H1 (cell line): Measurements from ENCODE around the gene LDLRAD4. TPM values are rescaled to one million over a fixed set of nuclear protein-coding genes. Genes with fewer than 3 reads are reported as not detected.
A peak's percentile ranks its signal among the peaks of the same experiment; 100 is the strongest.

Source experiments
- CTCF ChIA-PET: fragments of 300-600 bp; sonication (Branson Sonifier 250); formaldehyde crosslinking; loops from one replicate; lab custom pipeline; 2021; ENCODE audit not compliant: partially characterized antibody; lab: Charles Lee
- POLR2A ChIA-PET: fragments of 300-600 bp; sonication (Branson Sonifier 250); formaldehyde crosslinking; loops from one replicate; lab custom pipeline; 2021; ENCODE audit warnings: inconsistent platforms; ENCODE audit not compliant: partially characterized antibody; lab: Charles Lee
- DNase-seq, 2 experiments: peaks; one replicate each; pipeline versions ENCODE4 v3.0.0 to v3.0.0-alpha.2; 2010 to 2022; ENCODE audit warnings: low spot score in 2 of 2, low read depth in 1 of 2, mixed read lengths in 1 of 2
- FAIRE-seq: peaks from 2 replicates; lab custom pipeline; 2011; peaks lifted over from hg19 to GRCh38; lab: Jason Lieb, UNC
- H2AFZ ChIP-seq: 2 replicates; pipeline ENCODE4 v1.8.1; 2012; ENCODE audit warnings: low read length, inconsistent platforms
- H2AK5ac ChIP-seq: 2 replicates; pipeline ENCODE4 v1.6.1; 2013; ENCODE audit warnings: low read depth, low read length
- H2BK120ac ChIP-seq: replicated peaks from 2 replicates; pipeline ENCODE3; 2013; ENCODE audit warnings: low read depth, low read length, inconsistent platforms
- H2BK12ac ChIP-seq: 2 replicates; pipeline ENCODE4 v1.6.1; 2013; ENCODE audit warnings: low read depth, low read length
- H2BK15ac ChIP-seq: 2 replicates; pipeline ENCODE4 v1.6.1; 2013; ENCODE audit warnings: low read length
- H2BK20ac ChIP-seq: 2 replicates; pipeline ENCODE4 v1.6.1; 2013; ENCODE audit warnings: low read length
- H2BK5ac ChIP-seq: 2 replicates; pipeline ENCODE4 v1.6.1; 2013; ENCODE audit warnings: low read depth, low read length
- H3K14ac ChIP-seq: 2 replicates; pipeline ENCODE4 v1.6.1; 2013; ENCODE audit warnings: inconsistent platforms; ENCODE audit not compliant: insufficient read length
- H3K18ac ChIP-seq: 2 replicates; pipeline ENCODE4 v1.6.1; 2013; ENCODE audit warnings: low read length; ENCODE audit errors: extremely low read depth
- H3K23ac ChIP-seq: 2 replicates; pipeline ENCODE4 v1.6.1; 2013; ENCODE audit warnings: inconsistent platforms; ENCODE audit not compliant: insufficient read length
- H3K23me2 ChIP-seq: 2 replicates; pipeline ENCODE4 v1.6.1; 2013; ENCODE audit warnings: low read depth, low read length
- H3K27ac ChIP-seq: 2 replicates; pipeline ENCODE4 v1.6.1; 2011; ENCODE audit warnings: low read depth, low read length, inconsistent platforms
- H3K27me3 ChIP-seq, 4 experiments: replicated peaks in 1 of 4; 1 replicate in 1 of 4; 2 replicates in 3 of 4; pipeline versions ENCODE4 v1.6.1 to v1.8.1; 2011 to 2013; ENCODE audit warnings: low read length in 3 of 4, mild to moderate bottlenecking in 3 of 4, inconsistent platforms in 2 of 4, mixed read lengths in 2 of 4, moderate library complexity in 1 of 4; ENCODE audit not compliant: control insufficient read depth in 3 of 4, insufficient read depth in 3 of 4; ENCODE audit errors: extremely low read depth in 1 of 4
- H3K36me3 ChIP-seq, 4 experiments: 2 replicates each; pipeline versions ENCODE4 v1.6.1 to v1.8.1; 2011 to 2013; ENCODE audit warnings: mild to moderate bottlenecking in 4 of 4, low read length in 3 of 4, moderate library complexity in 2 of 4, control low read depth in 1 of 4, inconsistent platforms in 1 of 4; ENCODE audit not compliant: insufficient read depth in 4 of 4, control insufficient read depth in 2 of 4
- H3K4ac ChIP-seq: replicated peaks from 2 replicates; pipeline ENCODE3; 2013; ENCODE audit warnings: low read length, low read depth, mixed read lengths, inconsistent platforms; ENCODE audit not compliant: insufficient read length
- H3K4me1 ChIP-seq, 4 experiments: replicated peaks in 1 of 4; 1 replicate in 1 of 4; 2 replicates in 3 of 4; pipeline versions ENCODE4 v1.6.1 to v1.8.1; 2011 to 2013; ENCODE audit warnings: low read length in 3 of 4, inconsistent platforms in 2 of 4, mixed read lengths in 1 of 4; ENCODE audit not compliant: insufficient read depth in 4 of 4, control insufficient read depth in 3 of 4
- H3K4me2 ChIP-seq, 2 experiments: 2 replicates each; pipeline versions ENCODE4 v1.6.1 to v1.8.1; 2011 to 2013; ENCODE audit warnings: low read depth in 2 of 2, low read length in 2 of 2, control low read depth in 1 of 2, inconsistent platforms in 1 of 2, mild to moderate bottlenecking in 1 of 2; ENCODE audit not compliant: insufficient read depth in 1 of 2
- H3K4me3 ChIP-seq, 4 experiments: fragments of 200-600, 300-600 bp in 1 of 4; sonication (generic), shearing (Covaris generic), sonication (Bioruptor Twin) in 1 of 4; 2 replicates each; pipeline versions ENCODE4 v1.5.1 to v1.8.1; 2011 to 2016; ENCODE audit warnings: low read length in 4 of 4, low read depth in 3 of 4, control low read depth in 2 of 4, inconsistent platforms in 2 of 4, mild to moderate bottlenecking in 2 of 4, mixed read lengths in 1 of 4, moderate library complexity in 1 of 4; ENCODE audit not compliant: insufficient read depth in 2 of 4; ENCODE audit errors: extremely low read depth in 1 of 4
- H3K56ac ChIP-seq: replicated peaks from 2 replicates; pipeline ENCODE3; 2013; ENCODE audit warnings: low read depth, mild to moderate bottlenecking, mixed read lengths, low read length, inconsistent platforms; ENCODE audit not compliant: insufficient read length
- H3K79me1 ChIP-seq: 2 replicates; pipeline ENCODE4 v1.6.1; 2013; ENCODE audit warnings: low read depth, low read length, control low read depth
- H3K79me2 ChIP-seq, 2 experiments: 2 replicates each; pipeline versions ENCODE4 v1.6.1 to v1.8.1; 2012 to 2013; ENCODE audit warnings: low read length in 2 of 2, mild to moderate bottlenecking in 2 of 2, inconsistent platforms in 1 of 2; ENCODE audit not compliant: insufficient read depth in 2 of 2, control insufficient read depth in 1 of 2
- H3K9ac ChIP-seq, 4 experiments: replicated peaks in 1 of 4; 1 replicate in 1 of 4; 2 replicates in 3 of 4; pipeline versions ENCODE4 v1.6.1 to v1.8.1; 2011 to 2013; ENCODE audit warnings: low read depth in 3 of 4, low read length in 3 of 4, control low read depth in 2 of 4, mild to moderate bottlenecking in 2 of 4, moderate library complexity in 2 of 4, inconsistent platforms in 1 of 4; ENCODE audit errors: extremely low read depth in 1 of 4
- H3K9me3 ChIP-seq, 2 experiments: 2 replicates each; pipeline versions ENCODE4 v1.6.1 to v1.8.1; 2012 to 2013; ENCODE audit warnings: mild to moderate bottlenecking in 2 of 2, moderate library complexity in 2 of 2, control low read depth in 1 of 2, inconsistent platforms in 1 of 2, low read depth in 1 of 2, low read length in 1 of 2, mixed read lengths in 1 of 2; ENCODE audit not compliant: insufficient read depth in 2 of 2
- H4K20me1 ChIP-seq, 2 experiments: replicated peaks in 1 of 2; 2 replicates each; pipeline versions ENCODE3 to v1.8.1; 2011 to 2013; ENCODE audit warnings: inconsistent platforms in 2 of 2, low read length in 2 of 2, mild to moderate bottlenecking in 1 of 2; ENCODE audit not compliant: insufficient read depth in 2 of 2, control insufficient read depth in 1 of 2
- H4K5ac ChIP-seq: 2 replicates; pipeline ENCODE4 v1.6.1; 2013; ENCODE audit warnings: low read length, low read depth, mixed read lengths, inconsistent platforms; ENCODE audit not compliant: insufficient read length
- H4K8ac ChIP-seq: 2 replicates; pipeline ENCODE4 v1.8.0; 2013; ENCODE audit warnings: mild to moderate bottlenecking, moderate library complexity, low read length, inconsistent platforms; ENCODE audit not compliant: insufficient read depth; ENCODE audit errors: extremely low read depth
- H4K91ac ChIP-seq: replicated peaks from 2 replicates; pipeline ENCODE3; 2013; ENCODE audit warnings: low read length, mixed read lengths, inconsistent platforms; ENCODE audit not compliant: insufficient read length
- MAFK ChIP-seq: IDR thresholded peaks from 2 replicates; pipeline ENCODE4 v1.6.1; 2012; ENCODE audit warnings: low read depth, mild to moderate bottlenecking, improper control_type of control experiment, low read length
- RNF2 ChIP-seq: fragments of 200-900, 300-1000 bp; sonication (generic); IDR thresholded peaks from 2 replicates; pipeline ENCODE4 v1.7.1; 2016; ENCODE audit warnings: borderline replicate concordance, low read depth, mild to moderate bottlenecking, antibody characterized with exemption, low read length; ENCODE audit not compliant: poor library complexity, severe bottlenecking; ENCODE audit errors: missing control alignments
- whole genome bisulfite sequencing, 2 experiments: shearing (Covaris generic) in 1 of 2; methylation state at CpG; one replicate each; pipeline versions ENCODE4 v1.1.6 to v1.1.7; 2013 to 2015; ENCODE audit warnings: low lambda C conversion rate in 2 of 2, mixed read lengths in 2 of 2, inconsistent platforms in 1 of 2, low coverage in 1 of 2, missing lambda C conversion rate in 1 of 2; ENCODE audit not compliant: insufficient replicate concordance in 2 of 2, insufficient coverage in 1 of 2, insufficient read length in 1 of 2; ENCODE audit errors: extremely low coverage in 1 of 2, missing lambda C conversion rate in 1 of 2; 5-methylcytosine and 5-hydroxymethylcytosine counted together
- polyA plus RNA-seq, 7 experiments: library from polyadenylated mRNA; depleted of rRNA in 3 of 7; stranded (reverse) in 5 of 7; unstranded in 2 of 7; fragments of >200 nt in 5 of 7; fragments of 200-250 nt in 2 of 7; gene quantifications; 1 replicate in 5 of 7; 2 replicates in 1 of 7; 4 replicates in 1 of 7; pipeline versions ENCODE4 v1.2.1 to v1.2.3, GENCODE V29; 2011 to 2013; ENCODE audit warnings: missing spikeins in 2 of 7, mixed read lengths in 2 of 7
- total RNA-seq: library from RNA; stranded (reverse); fragmentation: NEBNext Ultra II Directional; extraction: Animal tissue kit (Norgen Biotek cat#: 25700); gene quantifications from 2 replicates; pipeline ENCODE4 v1.2.1, GENCODE V29; 2021

LDLRAD4 gene
- total and polyA plus RNA-seq, 2 of the 8 experiments (the other 6 are each of a cell fraction or from before 2014, with no cell fraction given): 0.77 to 1.4 TPM

GRCh38 chr18:13661779-13662256 lies 443.3 kb downstream of the LDLRAD4 start:
- no peak overlapping the region for H3K18ac ChIP-seq
- no peaks in the 10 kb centered on the region for H3K4me1 ChIP-seq
- no peak for FAIRE-seq
- no peaks in the 10 kb centered on the region for H4K20me1 ChIP-seq
- H2AK5ac ChIP-seq: no peak overlapping the region
- H3K9me3 ChIP-seq: no peaks in the 10 kb centered on the region
- no peak overlapping the region for H3K4ac ChIP-seq
- H2BK5ac ChIP-seq: no peak overlapping the region
- no peak overlapping the region for H3K4me2 ChIP-seq
- no peak overlapping the region for H3K56ac ChIP-seq
- H2BK120ac ChIP-seq: no peak overlapping the region
- no peak overlapping the region for H2AFZ ChIP-seq
- no peak overlapping the region for H3K23ac ChIP-seq
- 94% methylated on average over 2 of the region's 2 CpGs; no CpG with 5 or more reads in 1 of the 2 experiments for WGBS, 2 experiments
- no peak overlapping the region for H3K14ac ChIP-seq
- no peaks in the 10 kb centered on the region for H3K79me2 ChIP-seq
- no peak overlapping the region for H3K4me3 ChIP-seq
- no peak overlapping the region for H2BK20ac ChIP-seq
- ChIA-PET CTCF (no interaction called here), POLR2A (no interaction called here)
- H3K79me1 ChIP-seq: no peaks in the 10 kb centered on the region
- H2BK15ac ChIP-seq: no peak overlapping the region
- H2BK12ac ChIP-seq: no peak overlapping the region
- H3K36me3 ChIP-seq: peaks cover 0 to 7% (median 3%) of the 10 kb centered on the region in 4 experiments; a peak in 3 of 8 replicates
- no peak overlapping the region for H3K9ac ChIP-seq
- no peaks in the 10 kb centered on the region for H3K23me2 ChIP-seq
- no peak overlapping the region for H4K91ac ChIP-seq
- no peak overlapping the region for H4K5ac ChIP-seq
- no peaks in the 10 kb centered on the region for H3K27me3 ChIP-seq
- no peak for TF ChIP-seq RNF2
- TF ChIP-seq MAFK: peak; percentile 90
- no peak overlapping the region for H4K8ac ChIP-seq
- no peak for DNase-seq
- H3K27ac ChIP-seq: no peak overlapping the region
